Endothelial cell of hepatic sinusoid (primary cell): ENCODE results near the gene TENM4.

Experiments
- in situ Hi-C: cut with HindIII; loops from 2 replicates; pipeline ENCODE4 v1.10.0; 2017; ENCODE audit warnings: low sequenced_read_pairs

Gene TENM4

DNA sequence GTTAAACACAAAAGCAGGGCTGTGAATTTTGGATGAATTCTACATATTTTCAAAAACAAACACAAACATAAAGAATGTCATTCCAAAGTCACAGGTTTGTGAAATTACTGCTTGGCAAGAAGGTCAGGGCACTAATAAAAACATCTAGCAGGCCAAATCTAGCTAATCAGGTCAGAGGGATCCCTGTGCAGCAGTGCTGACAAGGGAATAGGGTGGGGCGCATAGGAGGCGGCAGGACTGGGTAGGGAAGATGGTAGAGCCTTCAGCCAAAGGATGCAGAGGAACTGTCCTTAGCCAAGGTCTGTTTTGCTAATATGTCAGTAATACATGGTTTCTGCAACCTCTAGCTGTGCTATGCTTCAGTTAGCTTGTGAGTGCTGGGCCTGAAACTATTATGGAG is 396.6 kb downstream of the TENM4 start:
- in situ Hi-C loops: no loop called here

GRCh38 chr11:79043726-79044125 is 397.1 kb downstream of the TENM4 start:
- in situ Hi-C loops: no loop called here

DNA sequence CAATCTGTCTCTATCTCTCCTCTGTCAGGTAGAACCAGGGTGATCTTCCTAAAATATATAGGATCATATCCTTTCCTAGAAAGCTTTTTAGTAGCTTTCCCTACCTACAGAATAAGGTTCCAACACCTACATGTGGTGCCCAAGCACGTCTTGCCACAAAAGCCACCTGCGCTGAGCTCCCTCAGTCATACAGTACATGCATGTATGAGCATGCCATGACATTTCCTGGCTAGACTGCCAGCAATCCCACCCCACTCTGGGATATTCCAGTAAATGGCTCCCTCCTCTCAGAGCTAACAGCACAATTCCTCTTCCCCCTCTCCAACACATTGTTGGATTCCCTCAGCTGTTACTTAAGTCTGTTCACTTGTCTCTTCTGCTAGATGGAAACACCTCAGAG is 398.0 kb downstream of the TENM4 start:
- in situ Hi-C loops: no loop called here

GRCh38 chr11:79040348-79040747 is 400.5 kb downstream of the TENM4 start:
- in situ Hi-C loops: no loop called here

DNA sequence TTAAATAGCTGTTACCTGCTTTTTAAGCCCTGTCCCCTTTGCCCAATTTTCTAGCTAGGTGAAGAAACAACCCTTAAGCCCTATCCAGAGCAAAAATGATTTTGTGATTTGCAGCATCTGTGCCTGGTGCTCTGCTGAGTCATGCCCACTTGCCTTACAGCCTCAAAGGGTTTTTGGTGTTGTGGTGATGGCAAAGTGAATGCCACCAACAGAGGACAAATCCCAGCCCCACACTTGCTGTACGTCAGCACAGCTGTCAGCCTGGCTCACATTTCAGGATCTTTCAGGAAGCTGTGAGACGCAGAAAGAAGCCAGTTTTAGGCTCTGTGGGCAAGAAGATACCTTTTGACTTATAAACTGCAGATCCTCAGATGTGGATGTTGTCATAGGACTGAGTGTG is 401.7 kb downstream of the TENM4 start:
- in situ Hi-C loops: no loop called here

- in situ Hi-C loops: no loop called here
Measured at GRCh38 chr11:79035881-79036280, 404.9 kb downstream of the TENM4 start.

GRCh38 chr11:79033833-79034232 is 407.0 kb downstream of the TENM4 start:
- in situ Hi-C loops: no loop called here

DNA sequence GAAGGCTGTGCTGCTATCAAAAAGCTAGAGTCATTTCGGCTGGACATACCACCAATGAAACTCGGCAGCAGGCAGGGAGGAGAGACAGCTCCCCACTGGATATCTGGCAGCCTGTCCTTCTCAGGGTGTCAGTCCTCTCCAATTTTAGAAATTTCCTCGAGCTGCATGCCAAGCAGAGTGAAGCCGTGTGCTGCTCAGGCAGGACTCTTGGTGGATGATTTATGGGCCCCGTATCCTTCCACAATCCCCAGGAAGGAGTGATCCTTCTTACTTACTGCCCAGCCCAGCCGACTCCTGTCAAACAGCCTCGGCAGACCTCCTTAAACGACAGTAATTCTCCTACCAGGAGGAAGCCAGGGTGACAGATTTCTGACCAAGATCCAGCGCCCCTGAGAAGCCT is 410.4 kb downstream of the TENM4 start:
- in situ Hi-C loops: no loop called here

- in situ Hi-C loops: no loop called here
Measured at GRCh38 chr11:79028225-79028624, 412.6 kb downstream of the TENM4 start.

DNA sequence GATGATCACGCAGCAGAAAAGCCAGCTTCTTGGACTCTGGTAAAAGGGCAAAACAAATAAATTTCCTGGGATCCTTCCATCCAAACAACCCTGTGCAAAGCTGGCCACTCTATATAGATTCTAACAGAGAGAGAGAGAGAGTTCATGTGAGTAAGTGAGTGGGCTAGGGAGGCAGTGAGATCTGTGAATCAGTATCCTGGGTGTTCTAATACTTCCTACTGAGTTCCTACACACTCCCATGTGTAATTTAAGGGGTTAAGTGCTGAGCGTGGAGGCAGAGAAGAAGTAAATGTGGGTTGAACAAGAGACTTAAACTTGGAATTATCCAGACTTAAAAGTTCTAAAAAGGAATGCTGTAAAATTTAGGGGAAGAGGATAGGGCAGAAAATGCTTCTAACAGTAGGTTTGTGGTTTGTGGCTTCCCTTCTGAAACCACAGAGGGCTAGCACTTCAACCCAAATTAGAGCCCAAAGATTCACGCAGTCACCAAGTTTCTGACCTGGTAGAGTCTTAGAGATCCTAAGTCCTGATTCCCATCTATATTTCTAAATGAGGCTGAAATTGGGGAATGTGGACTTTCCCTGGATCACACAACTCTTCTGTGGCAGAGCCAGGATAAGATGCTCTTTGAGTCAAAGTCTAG is 413.9 kb downstream of the TENM4 start:
- in situ Hi-C loops: no loop called here

- in situ Hi-C loops: no loop called here
Measured at GRCh38 chr11:79025622-79026021, 415.2 kb downstream of the TENM4 start.

DNA sequence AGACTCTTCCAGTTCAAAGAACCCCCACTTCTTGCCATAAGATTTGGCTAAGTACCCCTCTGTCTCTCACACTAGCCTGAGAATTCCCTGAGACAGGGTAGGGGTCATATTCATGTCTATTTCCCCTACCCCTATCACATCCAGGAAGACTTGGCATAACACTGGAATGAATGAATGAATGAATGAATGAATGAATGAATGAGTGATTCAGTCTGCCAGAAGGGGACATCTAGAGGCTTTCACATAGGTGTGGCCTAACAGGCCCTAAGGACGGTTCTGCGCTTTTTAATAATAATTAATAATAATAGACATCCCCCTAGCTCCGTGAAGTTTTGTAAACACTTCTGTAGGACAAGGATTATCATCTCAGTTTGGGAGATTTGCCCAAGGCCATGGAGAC is 415.7 kb downstream of the TENM4 start:
- in situ Hi-C loops: no loop called here

GRCh38 chr11:79022265-79022664 is 418.6 kb downstream of the TENM4 start:
- in situ Hi-C loops: no loop called here

DNA sequence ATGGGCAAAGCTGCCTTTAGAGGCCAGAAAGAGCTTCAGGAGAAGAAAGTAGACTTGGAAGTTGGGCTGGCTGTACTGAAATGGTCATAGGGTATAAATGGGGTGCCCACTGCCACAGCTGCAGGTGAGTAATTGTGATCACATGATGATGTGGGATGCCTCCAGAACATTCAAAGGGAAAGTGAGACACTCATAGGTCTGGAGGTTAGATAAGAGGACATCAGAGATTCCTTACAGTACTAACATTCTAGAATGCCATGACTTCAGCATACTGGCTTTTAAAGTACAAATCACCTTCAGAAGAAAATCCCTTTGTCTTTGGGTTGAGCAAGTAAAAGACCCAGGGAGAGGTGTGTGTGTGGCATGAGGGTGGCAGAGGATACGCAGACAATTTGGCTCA is 419.2 kb downstream of the TENM4 start:
- in situ Hi-C loops: no loop called here

- in situ Hi-C loops: no loop called here
Measured at GRCh38 chr11:79019975-79020374, 420.9 kb downstream of the TENM4 start.

DNA sequence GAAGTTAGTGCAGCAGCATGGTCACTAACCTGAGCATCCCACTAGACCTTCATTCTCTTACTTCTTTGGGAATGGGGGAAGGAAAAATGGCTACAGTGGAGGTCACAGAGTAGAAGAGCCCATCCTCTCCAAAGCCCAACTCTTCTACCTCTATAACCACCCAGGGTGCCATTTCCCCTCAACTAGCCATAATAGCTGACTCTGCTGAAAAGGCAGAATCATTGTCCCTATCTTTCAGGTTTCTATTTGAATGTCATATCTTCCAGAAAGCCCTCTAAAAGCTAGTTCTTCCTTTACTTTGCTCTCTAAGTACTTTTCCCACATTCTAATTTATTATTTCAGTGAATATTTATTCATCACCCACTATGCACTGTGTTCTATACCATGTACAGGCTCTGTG is 421.6 kb downstream of the TENM4 start:
- in situ Hi-C loops: no loop called here

- in situ Hi-C loops: no loop called here
Measured at GRCh38 chr11:79018371-79018849, 422.4 kb downstream of the TENM4 start.

DNA sequence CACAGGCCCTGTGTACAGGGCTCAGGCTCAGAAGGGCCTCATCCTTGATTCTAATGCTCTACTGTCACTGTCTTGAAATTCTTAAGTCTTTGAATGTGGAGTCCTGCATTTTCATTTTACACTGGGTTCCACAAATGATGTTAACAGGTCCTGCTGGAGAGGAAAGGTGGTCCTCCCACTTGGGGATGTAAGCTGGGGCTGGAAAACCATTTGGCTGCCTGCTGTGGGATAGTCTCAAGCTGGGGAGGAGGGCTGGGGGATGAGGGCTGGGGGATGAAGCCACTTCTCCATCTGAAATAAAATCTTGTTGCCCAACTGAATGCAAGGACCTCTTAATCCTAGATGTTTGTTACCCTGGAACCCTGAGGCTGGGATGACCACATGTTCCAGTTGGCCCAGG is 423.0 kb downstream of the TENM4 start:
- in situ Hi-C loops: no loop called here

DNA sequence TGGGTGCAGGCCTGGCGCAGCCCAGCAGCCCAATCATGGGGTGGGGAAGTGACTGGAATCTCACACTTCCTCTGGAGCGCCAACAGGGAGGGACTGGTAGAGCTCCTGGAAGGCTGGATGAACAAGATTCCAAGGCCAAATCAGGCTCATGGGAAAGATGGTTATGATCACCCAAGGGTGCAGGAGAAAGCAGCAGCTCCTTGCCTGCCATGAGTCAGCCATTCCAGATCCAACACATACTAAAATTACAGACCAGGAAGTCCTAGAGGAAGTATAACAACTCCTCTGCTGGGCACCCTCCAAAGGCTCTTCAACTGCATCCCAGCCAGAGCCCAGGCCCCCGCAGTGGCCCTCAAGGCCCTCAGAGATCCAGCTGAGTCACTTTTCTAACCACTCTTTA is 427.3 kb downstream of the TENM4 start:
- in situ Hi-C loops: no loop called here

- in situ Hi-C loops: no loop called here
Measured at GRCh38 chr11:79011357-79011756, 429.5 kb downstream of the TENM4 start.

DNA sequence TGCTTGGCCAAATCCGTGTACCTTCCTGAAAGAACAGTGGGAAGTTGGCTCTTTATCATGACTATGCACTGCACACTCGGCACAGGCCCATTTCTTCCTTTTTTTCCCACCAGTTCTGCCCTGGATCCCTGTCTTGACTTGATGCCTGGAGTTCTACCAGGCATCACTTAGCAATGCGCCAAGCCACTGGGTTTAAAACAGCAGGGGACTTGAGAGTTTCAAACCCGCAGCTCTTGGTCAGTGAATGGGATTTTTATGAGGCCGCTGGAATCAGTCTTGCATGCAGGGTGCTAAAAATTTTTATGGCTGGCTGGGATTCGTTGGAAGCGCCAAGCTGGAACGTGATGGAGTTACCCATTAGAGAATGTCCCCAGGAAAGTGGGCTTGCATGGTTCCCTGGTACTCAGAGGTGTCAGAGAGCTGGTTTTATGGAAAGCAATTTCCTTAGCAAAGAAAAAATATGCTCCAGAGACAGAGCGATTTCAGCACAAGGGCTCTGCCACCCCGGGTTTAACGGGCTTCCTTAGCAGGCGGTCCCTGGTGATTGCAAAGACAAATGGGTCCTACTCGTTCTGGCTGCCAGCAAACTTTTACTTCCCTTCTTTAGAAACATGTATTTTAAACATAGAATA is 432.9 kb downstream of the TENM4 start:
- in situ Hi-C loops: no loop called here

DNA sequence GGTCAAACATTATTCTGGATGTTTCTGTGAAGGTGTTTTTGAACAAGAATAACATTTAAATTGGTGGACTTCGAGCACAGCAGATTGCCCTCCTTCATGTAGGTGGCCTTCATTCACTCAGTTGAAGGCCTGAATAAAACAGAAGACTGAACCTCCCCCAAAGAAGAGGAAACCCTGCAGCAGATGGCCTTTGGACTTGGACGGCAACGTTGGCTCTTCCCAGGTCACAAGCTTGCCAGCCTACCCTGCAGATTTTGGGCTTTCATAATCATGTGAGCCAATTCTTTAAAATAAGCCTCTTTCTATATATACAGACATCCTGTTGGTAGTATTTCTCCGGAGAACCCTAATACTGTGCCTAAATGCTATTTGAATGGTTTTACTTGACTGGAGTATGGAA is 434.0 kb downstream of the TENM4 start:
- in situ Hi-C loops: no loop called here

GRCh38 chr11:78996007-78996406 is 444.8 kb downstream of the TENM4 start:
- in situ Hi-C loops: no loop called here
